ENCODE results near the gene HYAL2.

The HYAL2 gene

GRCh38 chr3:50271314-50271936 is 51.1 kb downstream of the HYAL2 start:
- FAIRE-seq (no peak), DNase-seq (ENCODE audit: low spot score) (no peak)

GRCh38 chr3:50270422-50271224 is 51.9 kb downstream of the HYAL2 start:
- DNase-seq (ENCODE audit: low spot score) (no peak), FAIRE-seq (no peak)

GRCh38 chr3:50269977-50270413 is 52.5 kb downstream of the HYAL2 start:
- FAIRE-seq (no peak), DNase-seq (ENCODE audit: low spot score) (peak; percentile 64)

- no peak for DNase-seq (ENCODE audit: low spot score)
Observed at GRCh38 chr3:50269460-50269859, 53.1 kb downstream of the HYAL2 start.

GRCh38 chr3:50268703-50269451 is 53.7 kb downstream of the HYAL2 start, which contains the start of gene SEMA3B:
SEMA3B (plus strand) TSS chr3:50269147; CDS start chr3:50269241, 94 bp downstream.
- DNase-seq (ENCODE audit: low spot score) (peak; percentile 58), FAIRE-seq (no peak)

More at GRCh38 chr3:50269460-50269859, 53.1 kb downstream of the HYAL2 start:
- FAIRE-seq: no peak

GRCh38 chr3:50268276-50268675 is 54.3 kb downstream of the HYAL2 start:
- DNase-seq (ENCODE audit: low spot score) (no peak), FAIRE-seq (no peak)
